ENCODE data around the gene CHP2.

The CHP2 gene

DNA sequence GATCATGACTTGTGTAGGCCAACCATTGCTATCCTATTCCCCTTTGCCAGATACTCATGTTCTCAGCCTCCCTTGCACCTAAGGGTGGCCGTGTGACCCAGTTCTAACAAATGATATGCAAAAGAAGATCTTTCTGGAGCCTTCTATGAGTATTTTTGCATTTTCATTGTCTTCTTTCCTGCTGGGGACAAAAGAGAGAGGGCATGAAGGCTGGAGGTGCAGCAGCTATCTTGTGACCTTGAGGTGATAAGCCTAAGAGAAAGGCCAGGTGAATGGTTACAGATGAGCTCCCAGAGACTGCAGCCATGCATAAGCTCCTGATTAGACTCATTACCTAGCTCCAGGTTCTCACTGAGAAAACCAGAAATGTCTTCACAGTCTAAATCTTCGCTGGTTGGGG is 42.1 kb downstream of the CHP2 start:
- in situ Hi-C loops (cut with MboI; ENCODE audit: low pct_unique_long_range_greater_than_20kb, low sequenced_read_pairs, unreplicated experiment) = no loop called here
- no peak for DNase-seq (ENCODE audit: low spot score)
- TF ChIP-seq, protein P1, sequence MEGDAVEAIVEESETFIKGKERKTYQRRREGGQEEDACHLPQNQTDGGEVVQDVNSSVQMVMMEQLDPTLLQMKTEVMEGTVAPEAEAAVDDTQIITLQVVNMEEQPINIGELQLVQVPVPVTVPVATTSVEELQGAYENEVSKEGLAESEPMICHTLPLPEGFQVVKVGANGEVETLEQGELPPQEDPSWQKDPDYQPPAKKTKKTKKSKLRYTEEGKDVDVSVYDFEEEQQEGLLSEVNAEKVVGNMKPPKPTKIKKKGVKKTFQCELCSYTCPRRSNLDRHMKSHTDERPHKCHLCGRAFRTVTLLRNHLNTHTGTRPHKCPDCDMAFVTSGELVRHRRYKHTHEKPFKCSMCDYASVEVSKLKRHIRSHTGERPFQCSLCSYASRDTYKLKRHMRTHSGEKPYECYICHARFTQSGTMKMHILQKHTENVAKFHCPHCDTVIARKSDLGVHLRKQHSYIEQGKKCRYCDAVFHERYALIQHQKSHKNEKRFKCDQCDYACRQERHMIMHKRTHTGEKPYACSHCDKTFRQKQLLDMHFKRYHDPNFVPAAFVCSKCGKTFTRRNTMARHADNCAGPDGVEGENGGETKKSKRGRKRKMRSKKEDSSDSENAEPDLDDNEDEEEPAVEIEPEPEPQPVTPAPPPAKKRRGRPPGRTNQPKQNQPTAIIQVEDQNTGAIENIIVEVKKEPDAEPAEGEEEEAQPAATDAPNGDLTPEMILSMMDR (IDR thresholded peaks at IDR 0.05; ENCODE audit: extremely low read depth, insufficient read depth, missing control alignments) = no peak

DNA sequence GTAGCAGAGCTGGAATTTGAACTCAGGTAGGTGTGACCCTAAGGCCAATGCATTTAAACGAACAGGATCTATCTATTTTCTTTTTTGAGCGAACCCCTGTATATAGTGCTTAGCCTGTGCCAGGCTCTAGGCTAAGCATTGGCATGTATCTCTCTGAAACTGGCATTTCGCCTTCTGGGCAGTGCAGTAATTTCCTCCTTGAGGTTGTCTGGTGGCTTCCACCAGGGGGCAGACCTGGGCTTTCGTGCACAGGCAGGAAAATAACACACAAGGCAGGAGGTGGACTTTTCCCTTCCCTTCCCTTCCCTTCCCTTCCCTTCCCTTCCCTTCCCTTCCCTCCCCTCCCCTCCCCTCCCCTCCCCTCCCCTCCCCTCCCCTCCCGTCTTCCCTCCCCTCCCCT is 46.6 kb downstream of the CHP2 start:
- in situ Hi-C loops (cut with MboI; ENCODE audit: low pct_unique_long_range_greater_than_20kb, low sequenced_read_pairs, unreplicated experiment) = loop anchor here (10.0 kb wide), 1 partner anchor 213 kb away; no protein-coding TSS in a partner anchor
- DNase-seq (ENCODE audit: low spot score) = peak; percentile 62
- TF ChIP-seq, protein P1 (IDR thresholded peaks at IDR 0.05; ENCODE audit: extremely low read depth, insufficient read depth, missing control alignments) = peak; percentile 92

DNA sequence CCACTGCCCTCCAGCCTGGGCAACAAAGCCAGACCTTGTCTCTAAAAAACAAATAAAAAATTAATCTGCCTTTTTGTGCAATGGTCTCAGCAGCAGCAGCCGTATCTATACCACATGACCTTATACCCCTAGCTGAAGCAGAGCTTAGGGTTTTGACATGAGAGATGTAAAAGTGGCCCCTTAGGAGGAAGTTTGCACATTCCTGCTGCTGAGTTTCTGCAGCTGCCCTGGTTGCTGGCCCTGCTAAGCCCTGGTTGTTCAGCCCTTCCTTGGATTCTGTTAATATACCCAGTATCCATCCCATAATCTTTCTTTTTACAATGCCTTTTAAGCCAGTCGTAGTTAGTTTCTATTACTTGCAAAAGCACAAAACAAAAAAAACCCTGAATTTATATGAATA is 48.0 kb downstream of the CHP2 start:
- DNase-seq (ENCODE audit: low spot score) = no peak
- TF ChIP-seq, protein P1 (IDR thresholded peaks at IDR 0.05; ENCODE audit: extremely low read depth, insufficient read depth, missing control alignments) = no peak
- in situ Hi-C loops (cut with MboI; ENCODE audit: low pct_unique_long_range_greater_than_20kb, low sequenced_read_pairs, unreplicated experiment) = loop anchor here (10.0 kb wide), 1 partner anchor 212 kb away; no protein-coding TSS in a partner anchor

DNA sequence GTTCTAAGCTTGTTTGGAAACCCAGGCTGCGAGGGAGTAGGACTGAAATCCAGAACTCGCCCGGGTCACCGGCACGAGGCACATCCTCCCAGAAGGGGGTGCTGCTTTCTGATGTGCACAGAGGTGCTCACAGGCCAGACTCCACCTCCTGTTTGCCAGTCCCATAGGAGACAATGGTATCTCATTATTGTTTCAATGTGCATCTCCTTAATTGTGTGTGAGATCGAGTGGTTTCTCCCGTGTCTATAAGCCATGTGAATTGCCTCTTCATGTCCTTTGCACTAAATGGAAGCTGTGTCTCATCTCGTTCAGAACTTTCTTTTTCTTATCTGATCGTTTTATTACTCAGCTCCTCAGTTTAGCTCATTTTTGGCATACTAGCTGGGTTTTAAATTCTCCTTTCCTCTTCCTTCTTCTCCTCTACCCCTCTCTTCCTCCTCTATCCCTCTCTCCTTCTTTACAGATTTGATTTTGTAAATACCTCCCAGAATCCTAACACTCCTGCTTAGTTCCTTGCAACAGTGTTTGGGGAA is 48.8 kb downstream of the CHP2 start:
- TF ChIP-seq, protein P1 (IDR thresholded peaks at IDR 0.05; ENCODE audit: extremely low read depth, insufficient read depth, missing control alignments) = peak; percentile 92
- in situ Hi-C loops (cut with MboI; ENCODE audit: low pct_unique_long_range_greater_than_20kb, low sequenced_read_pairs, unreplicated experiment) = loop anchor here (10.0 kb wide), 1 partner anchor 211 kb away; no protein-coding TSS in a partner anchor
- DNase-seq (ENCODE audit: low spot score) = peak; percentile 78

DNA sequence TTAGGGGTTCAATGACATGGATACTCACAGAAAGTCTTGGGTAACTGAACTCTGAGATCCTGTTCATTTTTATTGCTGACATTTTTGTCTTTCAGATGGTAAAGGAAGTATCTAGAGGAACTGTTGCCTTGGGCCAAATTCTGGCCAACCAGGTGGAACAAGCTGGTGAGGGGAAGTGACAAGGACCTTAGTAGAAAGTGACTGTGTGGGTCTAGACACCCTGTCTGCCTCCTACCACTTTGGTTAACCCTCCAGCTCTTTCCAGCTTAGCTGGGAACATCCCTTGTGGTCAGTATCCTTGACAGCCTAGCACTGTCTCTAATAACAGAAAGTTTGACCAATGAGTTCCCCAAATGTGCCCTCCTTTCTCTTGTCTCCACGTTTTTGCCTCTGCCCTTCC is 52.2 kb downstream of the CHP2 start:
- in situ Hi-C loops (cut with MboI; ENCODE audit: low pct_unique_long_range_greater_than_20kb, low sequenced_read_pairs, unreplicated experiment) = loop anchor here (10.0 kb wide), 1 partner anchor 208 kb away; no protein-coding TSS in a partner anchor
- no peak for DNase-seq (ENCODE audit: low spot score)
- TF ChIP-seq, protein P1 (IDR thresholded peaks at IDR 0.05; ENCODE audit: extremely low read depth, insufficient read depth, missing control alignments) = no peak
